SW480 (cell line): ENCODE data around the gene PGAP3.
"Not testable (repeated sequence)": the region's sequence is repeated elsewhere in the genome, so short reads cannot be mapped to it uniquely, and the experiment has no call there.

Source experiments
- DNase-seq: peaks from one replicate; pipeline ENCODE4 v3.0.0-alpha.2; 2016; ENCODE audit warnings: low spot score

PGAP3 gene, protein sequence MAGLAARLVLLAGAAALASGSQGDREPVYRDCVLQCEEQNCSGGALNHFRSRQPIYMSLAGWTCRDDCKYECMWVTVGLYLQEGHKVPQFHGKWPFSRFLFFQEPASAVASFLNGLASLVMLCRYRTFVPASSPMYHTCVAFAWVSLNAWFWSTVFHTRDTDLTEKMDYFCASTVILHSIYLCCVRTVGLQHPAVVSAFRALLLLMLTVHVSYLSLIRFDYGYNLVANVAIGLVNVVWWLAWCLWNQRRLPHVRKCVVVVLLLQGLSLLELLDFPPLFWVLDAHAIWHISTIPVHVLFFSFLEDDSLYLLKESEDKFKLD

GRCh38 chr17:39687546-39688474 is at the start of gene PGAP3:
Gene PGAP3 (minus strand): TSS chr17:39688057. CDS start chr17:39688014, 43 bp downstream.
- peak; percentile 95 for DNase-seq

DNA sequence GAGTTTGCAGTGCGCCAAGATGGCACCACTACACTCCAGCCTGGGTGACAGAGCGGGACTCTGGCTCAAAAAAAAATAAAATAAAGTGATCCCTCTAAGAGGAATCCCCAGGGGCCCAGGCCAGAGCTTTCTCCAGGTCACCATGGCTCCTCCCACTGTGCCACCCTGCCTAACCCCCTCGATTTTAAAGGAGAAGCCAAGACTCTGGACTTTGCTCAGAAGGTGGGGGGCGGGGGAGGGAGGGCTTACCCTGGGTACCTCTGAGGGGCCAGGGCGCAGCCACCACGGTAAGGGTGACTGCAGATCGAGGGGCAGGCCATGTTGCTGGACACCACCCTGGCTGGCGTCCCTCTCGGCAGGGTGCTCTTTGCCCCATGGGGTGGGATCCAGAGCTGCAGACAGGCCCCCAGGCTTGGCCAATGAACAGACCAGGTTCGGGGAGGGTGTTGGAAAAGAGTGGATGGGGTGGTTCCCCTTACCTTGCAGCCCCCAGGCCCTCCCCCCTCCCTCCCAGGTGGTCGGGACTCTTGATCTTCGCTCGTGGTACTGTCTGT is 49.4 kb upstream of the PGAP3 start:
- no peak for DNase-seq

- DNase-seq, result peak; percentile 86
Observed at GRCh38 chr17:39736319-39737165, 48.7 kb upstream of the PGAP3 start.

DNA sequence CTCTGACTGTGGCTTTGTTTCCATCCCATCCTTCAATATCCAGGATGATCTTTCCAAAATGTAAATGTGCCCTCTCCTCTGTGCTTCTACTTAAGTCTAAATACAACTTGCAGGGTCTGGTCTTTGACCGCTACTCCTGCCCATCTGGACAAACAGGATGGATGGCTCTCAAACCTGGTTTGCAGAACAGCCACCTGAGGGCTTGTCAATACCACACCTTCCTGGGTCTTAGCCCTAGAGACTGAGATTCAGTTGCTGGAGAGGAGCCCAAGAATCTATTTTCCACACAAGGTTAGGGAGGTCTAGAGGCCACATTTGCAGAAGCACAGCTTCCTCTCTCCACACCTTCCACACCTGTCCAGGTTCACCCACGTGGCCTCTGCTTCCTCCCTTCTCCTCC is 48.0 kb upstream of the PGAP3 start:
- DNase-seq, result no peak

- DNase-seq, result no peak
Observed at GRCh38 chr17:39732586-39732985, 44.7 kb upstream of the PGAP3 start.

DNA sequence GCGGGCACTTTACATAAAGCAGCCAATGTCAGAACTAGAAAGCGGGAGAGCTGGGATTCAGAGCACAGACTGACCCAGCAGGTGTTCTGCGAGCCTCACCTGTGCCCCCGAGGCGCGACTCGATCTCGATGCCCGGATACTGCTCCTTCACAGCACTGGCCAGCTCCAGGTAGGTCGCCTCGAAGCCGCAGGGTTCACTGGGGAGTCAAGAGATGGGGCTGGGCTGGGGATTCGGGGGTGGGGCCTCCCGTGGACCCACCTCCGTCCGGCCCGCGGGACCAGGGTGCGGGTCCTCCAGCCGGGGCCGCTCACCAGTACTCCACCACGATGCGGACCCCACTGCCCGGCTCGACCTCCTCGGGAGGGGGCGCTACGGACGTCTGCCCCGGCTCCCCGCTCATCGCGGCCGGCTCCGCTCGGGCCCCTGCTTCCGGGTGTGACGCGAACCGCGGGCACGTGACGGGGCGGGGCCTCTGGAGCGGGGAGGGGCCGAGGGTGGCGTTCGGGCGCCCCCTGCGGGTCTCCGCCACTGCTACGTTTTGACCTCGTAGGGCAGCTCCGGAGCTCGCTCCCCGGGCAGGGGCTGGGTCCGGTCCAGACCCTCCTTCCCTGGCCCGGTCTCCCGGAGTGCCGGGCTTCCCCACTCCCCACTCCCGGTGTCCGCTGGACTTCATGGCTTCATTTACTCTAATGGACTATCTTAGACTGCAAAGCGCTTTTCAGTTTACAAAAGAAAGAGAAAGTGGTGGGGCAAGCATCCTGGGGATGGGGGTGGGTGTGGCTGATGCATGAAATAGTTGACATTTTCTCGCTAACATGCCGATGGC is 42.5 kb upstream of the PGAP3 start, which contains the start of gene MIEN1:
TSS of gene MIEN1 (minus strand) at position 438 of the 827 bp plus-strand sequence. CDS start at position 401, 37 bp downstream.
- DNase-seq, result peak; percentile 75

GRCh38 chr17:39729280-39729851 is 41.5 kb upstream of the PGAP3 start:
- DNase-seq, result no peak

- DNase-seq, result no peak
Observed at GRCh38 chr17:39727556-39727955, 39.7 kb upstream of the PGAP3 start.

GRCh38 chr17:39726617-39727016 is 38.8 kb upstream of the PGAP3 start:
- no peak for DNase-seq

DNA sequence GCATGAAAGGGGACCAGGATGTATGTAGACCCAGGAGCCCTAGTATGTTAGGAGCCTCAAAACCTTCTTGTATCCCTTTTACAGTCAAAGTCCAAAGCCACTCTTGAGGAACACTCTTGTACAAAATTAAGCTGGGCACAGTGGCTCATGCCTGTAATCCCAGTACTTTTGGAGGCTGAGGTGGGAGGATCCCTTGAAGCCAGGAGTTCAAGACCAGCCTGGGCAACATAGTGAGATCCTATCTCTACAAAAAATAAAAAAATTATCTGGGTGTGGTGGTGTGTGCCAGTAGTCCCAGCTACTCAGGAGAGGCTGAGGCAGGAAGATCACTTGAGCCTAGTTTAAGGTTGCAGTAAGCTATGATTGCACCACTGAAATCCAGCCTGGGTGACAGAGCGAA is 38.1 kb upstream of the PGAP3 start:
- DNase-seq, result not testable (repeated sequence)

GRCh38 chr17:39724731-39725130 is 36.9 kb upstream of the PGAP3 start:
- no peak for DNase-seq

DNA sequence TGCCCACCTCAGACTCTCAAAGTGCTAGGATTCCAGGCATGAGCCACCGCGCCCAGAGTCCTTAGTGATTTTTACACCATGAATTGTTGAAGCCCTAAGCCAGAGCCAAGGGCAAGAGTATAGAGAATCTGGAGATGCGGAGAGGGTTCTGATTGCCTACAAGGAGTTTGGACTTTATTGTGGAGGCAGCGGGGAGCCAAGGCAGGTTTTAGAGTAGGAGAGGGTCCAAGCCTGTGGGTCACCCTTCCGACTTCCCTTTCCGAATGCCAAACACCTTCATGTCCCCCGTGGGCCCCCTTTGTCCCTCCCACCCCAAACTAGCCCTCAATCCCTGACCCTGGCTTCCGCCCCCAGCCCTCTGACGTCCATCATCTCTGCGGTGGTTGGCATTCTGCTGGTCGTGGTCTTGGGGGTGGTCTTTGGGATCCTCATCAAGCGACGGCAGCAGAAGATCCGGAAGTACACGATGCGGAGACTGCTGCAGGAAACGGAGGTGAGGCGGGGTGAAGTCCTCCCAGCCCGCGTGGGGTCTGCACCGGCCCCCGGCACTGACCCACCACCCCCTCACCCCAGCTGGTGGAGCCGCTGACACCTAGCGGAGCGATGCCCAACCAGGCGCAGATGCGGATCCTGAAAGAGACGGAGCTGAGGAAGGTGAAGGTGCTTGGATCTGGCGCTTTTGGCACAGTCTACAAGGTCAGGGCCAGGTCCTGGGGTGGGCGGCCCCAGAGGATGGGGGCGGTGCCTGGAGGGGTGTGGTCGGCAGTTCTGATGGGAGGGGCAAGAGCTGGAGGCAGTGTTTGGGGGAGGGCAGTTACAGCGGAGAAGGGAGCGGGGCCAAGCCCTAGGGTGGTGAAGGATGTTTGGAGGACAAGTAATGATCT is 35.4 kb upstream of the PGAP3 start:
- DNase-seq, result no peak

GRCh38 chr17:39722104-39722503 is 34.2 kb upstream of the PGAP3 start:
- no peak for DNase-seq

- no peak for DNase-seq
Observed at GRCh38 chr17:39719563-39720355, 31.9 kb upstream of the PGAP3 start.

GRCh38 chr17:39717660-39718059 is 29.8 kb upstream of the PGAP3 start:
- no peak for DNase-seq

- no peak for DNase-seq
Observed at GRCh38 chr17:39716879-39717536, 29.2 kb upstream of the PGAP3 start.

DNA sequence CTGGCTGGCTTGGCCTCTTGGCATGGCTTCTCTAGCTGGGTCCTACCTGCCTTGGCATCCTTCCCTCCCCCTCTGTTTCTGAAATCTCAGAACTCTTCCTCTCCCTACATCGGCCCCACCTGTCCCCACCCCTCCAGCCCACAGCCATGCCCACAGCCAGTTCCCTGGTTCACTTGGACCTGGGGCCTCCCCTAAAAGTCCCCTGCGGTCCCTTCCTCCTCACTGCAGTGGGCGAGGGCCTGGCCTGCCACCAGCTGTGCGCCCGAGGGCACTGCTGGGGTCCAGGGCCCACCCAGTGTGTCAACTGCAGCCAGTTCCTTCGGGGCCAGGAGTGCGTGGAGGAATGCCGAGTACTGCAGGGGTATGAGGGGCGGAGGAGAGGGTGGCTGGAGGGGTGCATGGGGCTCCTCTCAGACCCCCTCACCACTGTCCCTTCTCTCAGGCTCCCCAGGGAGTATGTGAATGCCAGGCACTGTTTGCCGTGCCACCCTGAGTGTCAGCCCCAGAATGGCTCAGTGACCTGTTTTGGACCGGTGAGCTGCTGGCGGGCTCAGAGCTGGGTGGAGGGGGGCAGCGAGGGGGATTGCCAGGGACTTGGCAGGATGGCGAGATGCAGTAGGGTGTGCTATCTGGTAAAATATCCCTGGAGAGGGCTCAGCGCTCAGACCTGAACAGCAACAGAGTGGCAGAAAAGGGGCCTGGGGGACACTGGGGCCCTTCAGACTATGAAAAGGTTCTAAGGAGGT is 28.4 kb upstream of the PGAP3 start:
- DNase-seq, result no peak
